Neuronal stem cell (in vitro differentiated cells): Measurements from ENCODE around the gene FSTL4.

Experiments used
- DNase-seq: peaks from one replicate; pipeline ENCODE4 v3.0.0-alpha.2; 2013; ENCODE audit warnings: low spot score
- H2AFZ ChIP-seq: one replicate; pipeline ENCODE4 v1.6.1; 2013; ENCODE audit warnings: mild to moderate bottlenecking, low read length, inconsistent platforms
- H2AK5ac ChIP-seq: 2 replicates; pipeline ENCODE4 v1.6.1; 2013; ENCODE audit warnings: low read depth, mild to moderate bottlenecking, inconsistent platforms, low read length, moderate library complexity, mixed read lengths
- H2BK120ac ChIP-seq: 2 replicates; pipeline ENCODE4 v1.6.1; 2013; ENCODE audit warnings: low read depth, mild to moderate bottlenecking, inconsistent platforms, low read length, moderate library complexity, mixed read lengths
- H2BK12ac ChIP-seq: one replicate; pipeline ENCODE4 v1.6.1; 2013; ENCODE audit warnings: low read length, inconsistent platforms
- H2BK15ac ChIP-seq: 2 replicates; pipeline ENCODE4 v1.6.1; 2013; ENCODE audit warnings: mild to moderate bottlenecking, low read length, inconsistent platforms, mixed read lengths
- H2BK5ac ChIP-seq: one replicate; pipeline ENCODE4 v1.6.1; 2013; ENCODE audit warnings: inconsistent platforms, mild to moderate bottlenecking, low read length, moderate library complexity
- H3K14ac ChIP-seq: one replicate; pipeline ENCODE4 v1.6.1; 2013; ENCODE audit warnings: low read length, inconsistent platforms
- H3K18ac ChIP-seq: 2 replicates; pipeline ENCODE4 v1.6.1; 2013; ENCODE audit warnings: low read length, inconsistent platforms
- H3K23ac ChIP-seq: 2 replicates; pipeline ENCODE4 v1.6.1; 2013; ENCODE audit warnings: low read depth, mild to moderate bottlenecking, mixed read lengths, low read length, inconsistent platforms; ENCODE audit not compliant: poor library complexity
- H3K27ac ChIP-seq: replicated peaks from 3 replicates; pipeline ENCODE4 v1.5.1; 2013; ENCODE audit warnings: low read length, inconsistent platforms
- H3K27me3 ChIP-seq, 3 experiments: 2 replicates each; pipeline ENCODE4 v1.6.1; 2013; ENCODE audit warnings: low read length in 3 of 3, mild to moderate bottlenecking in 2 of 3, inconsistent platforms in 1 of 3, low read depth in 1 of 3, mixed read lengths in 1 of 3, moderate library complexity in 1 of 3; ENCODE audit not compliant: control insufficient read depth in 3 of 3, insufficient read depth in 3 of 3
- H3K36me3 ChIP-seq, 2 donors: replicated peaks in 1 of 2; 2 replicates each; pipeline ENCODE4 v1.6.1; 2013; ENCODE audit warnings: low read length in 2 of 2; ENCODE audit not compliant: control insufficient read depth in 2 of 2, insufficient read depth in 2 of 2
- H3K4ac ChIP-seq: 2 replicates; pipeline ENCODE4 v1.6.1; 2013; ENCODE audit warnings: inconsistent platforms, mild to moderate bottlenecking, low read length, moderate library complexity
- H3K4me1 ChIP-seq, 2 donors: 1 replicate in 1 of 2; 2 replicates in 1 of 2; pipeline ENCODE4 v1.6.1; 2013; ENCODE audit warnings: low read length in 2 of 2, low read depth in 1 of 2; ENCODE audit not compliant: control insufficient read depth in 2 of 2, insufficient read depth in 1 of 2
- H3K4me2 ChIP-seq: one replicate; pipeline ENCODE4 v1.6.1; 2013; ENCODE audit warnings: mild to moderate bottlenecking, low read length, inconsistent platforms; ENCODE audit not compliant: insufficient read depth, poor library complexity, severe bottlenecking
- H3K4me3 ChIP-seq, 2 donors: 2 replicates each; pipeline ENCODE4 v1.5.1; 2013; ENCODE audit warnings: low read length in 2 of 2, mild to moderate bottlenecking in 2 of 2, inconsistent platforms in 1 of 2, moderate library complexity in 1 of 2
- H3K79me1 ChIP-seq: one replicate; pipeline ENCODE4 v1.6.1; 2013; ENCODE audit warnings: low read depth, mild to moderate bottlenecking, inconsistent platforms, low read length, moderate library complexity
- H3K9ac ChIP-seq: one replicate; pipeline ENCODE4 v1.6.1; 2013; ENCODE audit warnings: mild to moderate bottlenecking, low read depth, low read length, inconsistent platforms; ENCODE audit not compliant: poor library complexity
- H3K9me3 ChIP-seq, 2 donors: replicated peaks in 1 of 2; 2 replicates each; pipeline versions ENCODE3 to v1.6.1; 2013; ENCODE audit warnings: low read length in 2 of 2, mild to moderate bottlenecking in 2 of 2, inconsistent platforms in 1 of 2, low read depth in 1 of 2, mixed read lengths in 1 of 2, moderate library complexity in 1 of 2; ENCODE audit not compliant: control insufficient read depth in 2 of 2, insufficient read depth in 1 of 2
- H4K8ac ChIP-seq: one replicate; pipeline ENCODE4 v1.6.1; 2013; ENCODE audit warnings: low read depth, mild to moderate bottlenecking, inconsistent platforms, low read length, moderate library complexity
- H4K91ac ChIP-seq: one replicate; pipeline ENCODE4 v1.6.1; 2013; ENCODE audit warnings: low read length, low read depth, mild to moderate bottlenecking, inconsistent platforms; ENCODE audit not compliant: poor library complexity
- WGBS, 2 donors: extraction: QIAGEN DNeasy Blood & Tissue Kit; methylation state at CpG; one replicate each; pipeline ENCODE4 v1.1.7; 2013; ENCODE audit warnings: missing lambda C conversion rate in 2 of 2, mixed read lengths in 1 of 2; ENCODE audit not compliant: insufficient read length in 2 of 2, insufficient replicate concordance in 1 of 2; ENCODE audit errors: extremely low coverage in 2 of 2; 5-methylcytosine and 5-hydroxymethylcytosine counted together

FSTL4 gene

DNA sequence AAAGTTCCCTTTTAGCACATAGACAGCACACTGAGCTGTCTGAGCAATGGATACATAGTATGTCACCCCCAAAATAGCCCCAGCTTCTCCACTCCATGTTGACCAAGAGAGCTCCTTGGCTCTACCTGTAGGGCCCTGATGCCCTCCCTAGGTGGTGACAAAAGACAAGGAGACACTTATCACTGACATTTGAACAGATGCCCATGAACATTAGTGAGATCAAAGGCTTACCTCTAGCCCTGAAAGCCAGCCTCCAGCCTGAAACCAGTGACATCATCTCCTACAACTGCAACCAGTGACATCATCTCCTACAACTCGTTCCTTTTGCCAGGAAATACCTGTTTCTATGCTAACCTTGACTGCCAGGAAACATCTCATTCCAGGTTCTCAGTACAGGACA lies 122.7 kb downstream of the FSTL4 start:
- H3K4me3 ChIP-seq = no peak overlapping the region

DNA sequence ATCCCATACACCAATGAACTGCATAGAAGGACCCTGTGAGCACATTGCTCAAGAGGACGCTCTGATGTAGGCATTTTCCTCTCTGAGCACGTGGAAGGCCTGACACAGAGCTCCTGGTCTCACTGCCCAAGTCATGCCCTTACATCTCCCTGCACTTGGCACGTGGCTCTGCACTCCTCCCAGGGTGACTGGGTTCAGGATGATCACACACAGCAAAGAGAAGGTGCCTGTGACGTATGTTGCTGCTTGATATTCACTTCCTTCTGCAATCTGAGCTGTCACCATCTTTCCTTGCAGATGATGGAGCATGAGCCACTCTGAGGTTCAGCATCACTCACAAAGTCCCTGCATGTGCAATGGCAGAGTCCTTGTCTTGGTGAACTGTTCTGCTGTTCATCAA lies 125.2 kb downstream of the FSTL4 start:
- WGBS, 2 donors = no CpG with 5 or more reads among the region's 4 CpGs
- Histone ChIP-seq H2AFZ (no peak overlapping the region), H2BK5ac (no peak overlapping the region), H3K23ac (no peak overlapping the region), H3K4me3 (peak overlapping the region in 1 of 2 donors; percentile 42), H3K18ac (no peak overlapping the region), H3K4ac (no peak overlapping the region), H2BK15ac (no peak overlapping the region), H2BK12ac (no peak overlapping the region), H3K79me1 (no peaks in the 10 kb centered on the region), H2AK5ac (no peak overlapping the region), H3K4me1 (no peaks in the 10 kb centered on the region), H2BK120ac (no peak overlapping the region), H3K36me3 (no peaks in the 10 kb centered on the region), H4K8ac (no peak overlapping the region), H3K27ac (no peak overlapping the region), H3K27me3 (peaks cover 0 to 13% (median 0%) of the 10 kb centered on the region in 3 experiments), H3K14ac (no peak overlapping the region), H3K4me2 (no peak overlapping the region), H3K9ac (no peak overlapping the region), H4K91ac (no peak overlapping the region), H3K9me3 (no peaks in the 10 kb centered on the region)
- no peak for DNase-seq

More for the DNA sequence above, 122.7 kb downstream of the FSTL4 start:
- no peak overlapping the region for H3K9ac ChIP-seq
- H2BK12ac ChIP-seq = no peak overlapping the region
- peaks cover 0 to 10% (median 0%) of the 10 kb centered on the region in 3 experiments for H3K27me3 ChIP-seq
- no peaks in the 10 kb centered on the region for H3K36me3 ChIP-seq
- WGBS, 2 donors = no CpG with 5 or more reads among the region's 1 CpG
- H3K9me3 ChIP-seq = no peaks in the 10 kb centered on the region
- H3K79me1 ChIP-seq = no peaks in the 10 kb centered on the region
- no peak overlapping the region for H4K8ac ChIP-seq
- no peak overlapping the region for H2BK120ac ChIP-seq
- no peak for DNase-seq
- H3K23ac ChIP-seq = no peak overlapping the region
- H2AFZ ChIP-seq = no peak overlapping the region
- H3K18ac ChIP-seq = no peak overlapping the region
- H2BK5ac ChIP-seq = no peak overlapping the region
- no peak overlapping the region for H4K91ac ChIP-seq
- no peak overlapping the region for H3K14ac ChIP-seq
- H3K4ac ChIP-seq = no peak overlapping the region
- H2BK15ac ChIP-seq = no peak overlapping the region
- no peak overlapping the region for H3K27ac ChIP-seq
- H3K4me2 ChIP-seq = no peak overlapping the region
- H3K4me1 ChIP-seq = no peaks in the 10 kb centered on the region
- no peak overlapping the region for H2AK5ac ChIP-seq

DNA sequence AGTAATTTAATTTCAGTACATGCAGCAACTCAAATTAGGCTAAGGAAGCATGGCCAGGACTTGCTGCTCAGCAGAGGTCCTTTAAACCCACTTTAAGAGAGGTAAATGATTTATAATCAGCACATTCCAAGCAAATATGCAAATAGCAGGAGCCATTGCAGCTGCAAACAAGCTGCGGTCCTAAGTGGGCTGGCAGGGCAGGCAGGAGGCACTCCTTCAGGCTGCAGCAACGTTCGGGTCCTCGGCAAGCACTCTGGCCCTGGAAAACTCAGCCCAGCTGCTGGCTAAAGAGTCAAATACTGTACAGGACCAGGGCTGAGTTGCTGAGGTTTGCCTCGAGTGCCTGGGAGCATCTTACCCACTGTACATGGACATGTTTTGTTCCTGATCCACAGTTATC lies 126.9 kb downstream of the FSTL4 start:
- WGBS, 2 donors = no CpG with 5 or more reads among the region's 5 CpGs
- no peak overlapping the region for H3K9ac ChIP-seq

DNA sequence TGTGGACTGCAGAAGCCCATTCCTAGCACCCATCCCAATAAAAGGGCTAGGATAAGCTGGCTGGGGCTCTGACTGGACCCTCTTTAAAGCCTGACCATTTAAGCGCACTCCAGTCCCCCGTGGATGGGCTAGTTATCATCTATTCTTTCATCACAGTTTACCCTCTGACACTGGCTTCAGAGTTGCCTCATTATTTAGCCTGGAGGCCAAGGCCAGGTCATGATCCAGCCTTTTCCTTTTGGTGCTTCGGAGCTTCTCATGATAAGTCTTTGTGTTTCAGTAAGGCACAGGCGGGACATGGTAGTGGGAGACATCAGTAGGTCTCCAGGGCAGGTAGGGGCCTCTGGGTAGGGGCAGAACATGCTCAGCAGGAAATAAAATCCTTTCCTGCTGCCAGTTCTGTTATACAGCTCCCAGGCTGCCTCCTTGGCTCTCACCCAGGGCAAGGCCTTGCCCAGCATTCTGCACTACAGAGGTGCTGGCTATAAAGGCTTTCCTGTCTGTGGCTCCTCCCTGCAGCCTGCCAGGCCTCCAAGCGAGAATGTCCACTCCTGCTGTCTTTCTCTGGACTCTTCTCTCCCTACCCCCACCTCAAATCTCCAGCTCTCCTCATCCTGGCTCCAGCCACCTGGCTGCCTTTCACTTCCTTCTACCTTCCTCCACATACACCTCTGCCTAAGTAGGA lies 128.8 kb downstream of the FSTL4 start:
- Histone ChIP-seq H2AK5ac (no peak overlapping the region), H2BK12ac (no peak overlapping the region), H3K14ac (no peak overlapping the region), H2AFZ (no peak overlapping the region), H3K9ac (no peak overlapping the region), H3K4ac (no peak overlapping the region), H3K79me1 (no peaks in the 10 kb centered on the region), H3K4me1 (no peaks in the 10 kb centered on the region), H3K23ac (no peak overlapping the region), H4K8ac (no peak overlapping the region), H3K4me3 (no peak overlapping the region), H3K27ac (no peak overlapping the region), H4K91ac (no peak overlapping the region), H3K9me3 (no peaks in the 10 kb centered on the region), H3K4me2 (no peak overlapping the region), H3K36me3 (no peaks in the 10 kb centered on the region), H2BK120ac (no peak overlapping the region), H2BK15ac (no peak overlapping the region), H3K18ac (no peak overlapping the region), H3K27me3 (peaks cover 0 to 13% (median 0%) of the 10 kb centered on the region in 3 experiments), H2BK5ac (no peak overlapping the region)
- no CpG with 5 or more reads among the region's 5 CpGs for WGBS, 2 donors
- DNase-seq = no peak

More for the DNA sequence above, 126.9 kb downstream of the FSTL4 start:
- H3K4me2 ChIP-seq = no peak overlapping the region
- no peaks in the 10 kb centered on the region for H3K36me3 ChIP-seq
- H2BK5ac ChIP-seq = no peak overlapping the region
- no peak overlapping the region for H4K91ac ChIP-seq
- H2AK5ac ChIP-seq = no peak overlapping the region
- H4K8ac ChIP-seq = no peak overlapping the region
- H3K4me1 ChIP-seq = no peaks in the 10 kb centered on the region
- H3K27me3 ChIP-seq = peaks cover 0 to 13% (median 0%) of the 10 kb centered on the region in 3 experiments
- H3K4ac ChIP-seq = no peak overlapping the region
- no peak overlapping the region for H2BK120ac ChIP-seq
- no peak overlapping the region for H3K23ac ChIP-seq
- no peak overlapping the region for H2BK15ac ChIP-seq
- no peaks in the 10 kb centered on the region for H3K79me1 ChIP-seq
- H3K9me3 ChIP-seq = no peaks in the 10 kb centered on the region
- no peak overlapping the region for H3K27ac ChIP-seq
- no peak for DNase-seq
- no peak overlapping the region for H2BK12ac ChIP-seq
- no peak overlapping the region for H2AFZ ChIP-seq
- H3K4me3 ChIP-seq = no peak overlapping the region
- no peak overlapping the region for H3K14ac ChIP-seq
- H3K18ac ChIP-seq = no peak overlapping the region
